Osteocyte (in vitro differentiated cells): ENCODE data around the gene NCAN. TPM values are rescaled to one million over a fixed set of nuclear protein-coding genes. Genes with fewer than 3 reads are reported as not detected.

ENCODE experiments used
- DNase-seq: peaks from one replicate; pipeline ENCODE4 v3.0.0; 2021; ENCODE audit warnings: mixed read lengths; ENCODE audit not compliant: unreplicated experiment; ENCODE audit errors: extremely low spot score
- H3K27ac Mint-ChIP-seq: one replicate; pipeline ENCODE4 v1.8.0; 2021; ENCODE audit warnings: mild to moderate bottlenecking, mixed read lengths; ENCODE audit not compliant: unreplicated experiment
- H3K27me3 Mint-ChIP-seq: one replicate; pipeline ENCODE4 v1.8.0; 2021; ENCODE audit warnings: mixed read lengths; ENCODE audit not compliant: unreplicated experiment
- H3K36me3 Mint-ChIP-seq: one replicate; pipeline ENCODE4 v1.8.0; 2021; ENCODE audit warnings: mixed read lengths; ENCODE audit not compliant: unreplicated experiment
- H3K4me1 Mint-ChIP-seq: one replicate; pipeline ENCODE4 v1.8.0; 2021; ENCODE audit warnings: mixed read lengths; ENCODE audit not compliant: unreplicated experiment
- H3K4me3 Mint-ChIP-seq: one replicate; pipeline ENCODE4 v1.8.0; 2021; ENCODE audit warnings: mild to moderate bottlenecking, moderate library complexity, mixed read lengths; ENCODE audit not compliant: unreplicated experiment
- H3K9me3 Mint-ChIP-seq: one replicate; pipeline ENCODE4 v1.8.0; 2021; ENCODE audit warnings: mixed read lengths; ENCODE audit not compliant: unreplicated experiment
- total RNA-seq: library from RNA; stranded (reverse); gene quantifications from 2 replicates; pipeline ENCODE4 v1.2.1, GENCODE V29; 2021
- TF ChIP-seq, protein P1 (sequence below): fragments of 200-600 bp; sonication (generic); IDR thresholded peaks from 2 replicates; pipeline ENCODE4 v1.5.0; 2021; ENCODE audit warnings: antibody characterized with exemption, mild to moderate bottlenecking, moderate library complexity

Gene NCAN
- total RNA-seq, 1 donor from 2014 or later: not detected

DNA sequence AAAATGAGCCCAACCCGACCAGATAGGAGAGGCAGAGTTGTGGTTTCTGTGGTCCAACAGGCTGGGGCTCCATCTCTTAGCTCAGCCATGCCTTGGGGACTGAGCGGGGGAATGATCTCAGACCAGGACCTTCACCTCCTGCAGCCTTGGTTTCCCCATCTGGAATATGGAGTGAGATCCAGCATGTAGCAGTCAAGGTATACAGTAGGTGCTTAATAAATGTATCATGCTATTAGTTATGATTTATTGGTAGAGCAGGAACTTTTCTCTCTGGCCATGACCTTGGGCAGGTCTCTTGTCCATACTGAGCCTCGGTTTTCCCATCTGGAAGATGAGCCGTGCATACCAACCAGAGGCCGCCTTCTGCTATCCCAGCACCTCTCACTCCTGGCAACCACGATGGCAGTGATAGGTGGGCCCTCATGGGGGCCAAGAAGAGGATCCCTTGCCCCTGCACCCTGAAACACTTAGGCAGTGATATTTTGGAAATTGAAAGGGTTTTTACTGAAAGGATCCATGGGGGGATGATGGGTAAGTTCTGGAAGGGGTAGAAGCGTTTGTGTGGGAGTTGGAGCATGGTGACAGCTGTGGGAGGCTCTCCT, 52.2 kb downstream of the NCAN start:
- Mint-ChIP-seq H3K27ac (no peak overlapping the region), H3K9me3 (no peaks in the 10 kb centered on the region), H3K4me1 (peaks cover 9% of the 10 kb centered on the region), H3K36me3 (no peaks in the 10 kb centered on the region), H3K4me3 (no peak overlapping the region), H3K27me3 (peaks cover 24% of the 10 kb centered on the region)
- TF ChIP-seq, protein P1, sequence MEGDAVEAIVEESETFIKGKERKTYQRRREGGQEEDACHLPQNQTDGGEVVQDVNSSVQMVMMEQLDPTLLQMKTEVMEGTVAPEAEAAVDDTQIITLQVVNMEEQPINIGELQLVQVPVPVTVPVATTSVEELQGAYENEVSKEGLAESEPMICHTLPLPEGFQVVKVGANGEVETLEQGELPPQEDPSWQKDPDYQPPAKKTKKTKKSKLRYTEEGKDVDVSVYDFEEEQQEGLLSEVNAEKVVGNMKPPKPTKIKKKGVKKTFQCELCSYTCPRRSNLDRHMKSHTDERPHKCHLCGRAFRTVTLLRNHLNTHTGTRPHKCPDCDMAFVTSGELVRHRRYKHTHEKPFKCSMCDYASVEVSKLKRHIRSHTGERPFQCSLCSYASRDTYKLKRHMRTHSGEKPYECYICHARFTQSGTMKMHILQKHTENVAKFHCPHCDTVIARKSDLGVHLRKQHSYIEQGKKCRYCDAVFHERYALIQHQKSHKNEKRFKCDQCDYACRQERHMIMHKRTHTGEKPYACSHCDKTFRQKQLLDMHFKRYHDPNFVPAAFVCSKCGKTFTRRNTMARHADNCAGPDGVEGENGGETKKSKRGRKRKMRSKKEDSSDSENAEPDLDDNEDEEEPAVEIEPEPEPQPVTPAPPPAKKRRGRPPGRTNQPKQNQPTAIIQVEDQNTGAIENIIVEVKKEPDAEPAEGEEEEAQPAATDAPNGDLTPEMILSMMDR: no peak
- DNase-seq: no peak

DNA sequence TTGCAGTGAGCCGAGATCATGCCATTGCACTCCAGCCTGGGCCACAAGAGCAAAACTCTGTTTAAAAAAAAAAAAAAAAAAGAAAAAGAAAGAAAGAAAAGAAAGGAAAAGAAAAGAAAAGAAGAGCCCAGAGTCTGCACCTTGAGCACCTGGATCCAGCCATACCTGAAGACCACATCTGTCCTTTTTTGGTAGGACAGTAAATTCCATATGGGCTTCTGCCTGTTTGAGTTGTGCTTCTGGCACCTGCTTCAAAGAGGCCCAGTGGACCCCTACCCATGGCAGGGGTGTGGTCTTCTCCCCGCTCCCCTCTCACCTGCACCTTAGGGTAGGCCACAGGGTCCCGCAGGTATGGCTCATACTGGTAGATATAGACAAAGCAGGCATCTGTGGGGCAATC, 55.5 kb downstream of the NCAN start:
- H3K36me3 Mint-ChIP-seq: no peaks in the 10 kb centered on the region
- H3K4me1 Mint-ChIP-seq: peaks cover 2% of the 10 kb centered on the region
- no peaks in the 10 kb centered on the region for H3K9me3 Mint-ChIP-seq
- H3K4me3 Mint-ChIP-seq: no peak overlapping the region
- TF ChIP-seq, protein P1: no peak
- no peak for DNase-seq
- H3K27me3 Mint-ChIP-seq: peaks cover 14% of the 10 kb centered on the region
- no peak overlapping the region for H3K27ac Mint-ChIP-seq

DNA sequence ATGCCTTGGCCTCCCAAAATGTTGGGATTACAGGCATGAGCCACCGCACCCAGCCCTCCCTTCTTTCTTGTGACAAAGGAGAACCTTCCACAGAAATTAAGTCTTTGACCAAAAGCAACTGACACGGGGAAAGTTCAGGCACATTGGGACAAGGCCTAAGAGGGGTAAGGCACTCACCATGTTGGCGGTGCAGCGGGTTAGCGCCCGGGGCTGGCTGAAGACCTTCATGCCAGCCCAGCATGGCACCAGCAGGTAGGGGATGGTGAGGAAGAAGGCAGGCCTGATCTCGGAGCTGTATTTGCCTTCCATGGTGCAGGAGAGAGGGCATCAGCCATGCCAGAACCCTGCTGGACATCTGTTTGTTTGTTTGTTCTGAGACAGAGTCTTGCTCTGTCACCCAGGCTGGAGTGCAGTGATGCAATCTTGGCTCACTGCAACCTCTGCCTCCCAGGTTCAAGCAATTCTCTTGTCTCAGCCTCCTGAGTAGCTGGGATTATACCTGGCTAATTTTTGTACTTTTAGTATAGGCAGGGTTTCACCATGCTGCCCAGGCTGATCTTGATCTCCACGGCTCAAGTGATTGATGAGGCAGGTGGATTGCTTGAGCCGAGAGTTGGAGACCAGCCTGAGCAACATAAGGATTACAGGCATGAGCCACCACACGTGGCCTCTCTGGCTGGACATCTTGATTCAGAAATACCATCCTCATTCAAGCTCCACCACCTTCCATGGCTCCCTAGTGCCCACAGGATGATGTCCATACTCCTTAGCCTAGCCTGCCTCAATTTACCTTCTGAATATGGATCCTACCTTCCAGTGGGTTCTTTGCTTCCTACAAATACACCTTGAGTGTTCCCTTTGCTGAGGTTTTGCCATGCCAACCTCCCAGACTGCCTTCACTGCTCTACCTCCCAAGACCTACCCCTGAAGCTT, 57.0 kb downstream of the NCAN start:
- TF ChIP-seq, protein P1: no peak
- H3K9me3 Mint-ChIP-seq: no peaks in the 10 kb centered on the region
- DNase-seq: no peak
- no peak overlapping the region for H3K27ac Mint-ChIP-seq
- H3K36me3 Mint-ChIP-seq: no peaks in the 10 kb centered on the region
- no peak overlapping the region for H3K4me3 Mint-ChIP-seq
- peaks cover 1% of the 10 kb centered on the region for H3K27me3 Mint-ChIP-seq
- peaks cover 7% of the 10 kb centered on the region for H3K4me1 Mint-ChIP-seq

DNA sequence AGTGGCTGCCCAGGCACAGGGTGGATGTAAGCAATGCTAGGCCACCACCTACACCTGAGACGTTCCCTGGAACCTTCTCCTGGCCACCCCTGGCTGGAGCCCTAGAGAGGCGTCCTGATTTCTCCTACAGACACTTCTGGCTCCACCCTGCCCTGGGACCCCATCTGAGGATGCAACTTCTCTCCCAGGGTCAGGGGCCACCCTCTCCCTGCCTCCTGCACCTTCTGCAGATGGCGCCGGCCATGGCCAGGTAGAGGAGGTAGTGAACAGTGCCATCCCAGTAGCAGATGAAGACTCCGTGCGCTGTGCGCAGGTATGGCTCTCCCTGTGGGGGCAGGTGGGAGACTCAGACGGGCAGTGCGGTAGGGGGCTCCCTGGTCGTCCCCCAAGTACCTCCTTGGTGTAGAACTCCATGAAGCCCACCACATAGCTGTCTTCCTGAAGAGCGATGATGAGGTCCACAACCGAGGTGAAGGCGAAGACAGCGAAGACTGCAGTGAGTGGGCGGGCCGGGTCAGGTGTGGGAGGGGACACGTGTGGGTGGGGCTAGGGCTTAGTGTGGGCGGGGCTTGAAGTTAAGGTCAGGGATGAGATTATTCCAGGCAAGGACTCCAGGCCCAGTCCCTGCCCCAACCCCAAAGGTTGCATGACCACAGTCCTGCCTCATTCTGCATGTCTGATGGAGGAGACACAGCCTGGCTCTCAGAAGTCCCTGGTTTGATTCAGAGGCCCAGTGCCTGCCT, 58.4 kb downstream of the NCAN start:
- Mint-ChIP-seq H3K27ac (no peak overlapping the region), H3K27me3 (no peaks in the 10 kb centered on the region), H3K9me3 (no peaks in the 10 kb centered on the region), H3K36me3 (no peaks in the 10 kb centered on the region), H3K4me1 (peaks cover 10% of the 10 kb centered on the region), H3K4me3 (no peak overlapping the region)
- TF ChIP-seq, protein P1: no peak
- DNase-seq: no peak
